Activated gamma-delta T cell (primary cell): ENCODE measurements around the gene GTSE1.
A peak's percentile ranks its signal among the peaks of the same experiment; 100 is the strongest.

Source experiments
- DNase-seq: peaks from one replicate; lab custom pipeline; 2025; lab: John Stamatoyannopoulos, UW

Gene GTSE1

GRCh38 chr22:46328797-46329196 is 32.1 kb downstream of the GTSE1 start:
- DNase-seq: no peak

- DNase-seq: no peak
Observed at GRCh38 chr22:46329616-46330015, 32.9 kb downstream of the GTSE1 start.

- DNase-seq: no peak
Observed at GRCh38 chr22:46330426-46330825, 33.8 kb downstream of the GTSE1 start.

- DNase-seq: no peak
Observed at GRCh38 chr22:46331496-46331895, 34.8 kb downstream of the GTSE1 start.

GRCh38 chr22:46335201-46336118 is 38.8 kb downstream of the GTSE1 start, which contains the start of gene TRMU:
Gene TRMU, plus strand, starts transcription at chr22:46335714. Its CDS starts 51 bp downstream, at chr22:46335765.
- DNase-seq: peak; percentile 57

GRCh38 chr22:46336119-46337078 is 39.7 kb downstream of the GTSE1 start:
- DNase-seq: no peak

GRCh38 chr22:46337870-46338269 is 41.2 kb downstream of the GTSE1 start:
- DNase-seq: no peak

- DNase-seq: no peak
Observed at GRCh38 chr22:46338636-46339035, 42.0 kb downstream of the GTSE1 start.

GRCh38 chr22:46339956-46340355 is 43.3 kb downstream of the GTSE1 start:
- no peak for DNase-seq

GRCh38 chr22:46340676-46341075 is 44.0 kb downstream of the GTSE1 start:
- no peak for DNase-seq

GRCh38 chr22:46346680-46347405 is 50.2 kb downstream of the GTSE1 start:
- no peak for DNase-seq

- no peak for DNase-seq
Observed at GRCh38 chr22:46347646-46348045, 51.0 kb downstream of the GTSE1 start.

- no peak for DNase-seq
Observed at GRCh38 chr22:46348099-46348695, 51.5 kb downstream of the GTSE1 start.

- no peak for DNase-seq
Observed at GRCh38 chr22:46349238-46349637, 52.6 kb downstream of the GTSE1 start.

- no peak for DNase-seq
Observed at GRCh38 chr22:46349681-46350080, 53.0 kb downstream of the GTSE1 start.

GRCh38 chr22:46350121-46350520 is 53.5 kb downstream of the GTSE1 start:
- DNase-seq: no peak

GRCh38 chr22:46350646-46351045 is 54.0 kb downstream of the GTSE1 start:
- DNase-seq: no peak

- DNase-seq: no peak
Observed at GRCh38 chr22:46351131-46351735, 54.6 kb downstream of the GTSE1 start.

- no peak for DNase-seq
Observed at GRCh38 chr22:46351767-46352166, 55.1 kb downstream of the GTSE1 start.

GRCh38 chr22:46352276-46352675 is 55.6 kb downstream of the GTSE1 start:
- no peak for DNase-seq
